Naive thymus-derived CD4-positive, alpha-beta T cell (primary cell): ENCODE data around the gene SCN2B. TPM values are rescaled to one million over a fixed set of nuclear protein-coding genes. Genes with fewer than 3 reads are reported as not detected.

ENCODE experiments used
- ATAC-seq: fragments of 150-1000 bp; cut with Tn5 transposase; 2 replicates; pipeline ENCODE4 v1.10.0; 2021; ENCODE audit warnings: mild to moderate bottlenecking, moderate library complexity
- CTCF ChIA-PET: fragments of 350-600 bp; sonication (Branson Sonifier 250); formaldehyde crosslinking; loops from one replicate; lab custom pipeline; 2021; ENCODE audit warnings: antibody characterized with exemption; lab: Charles Lee
- POLR2A ChIA-PET: fragments of 350-600 bp; sonication (Branson Sonifier 250); formaldehyde crosslinking; loops from one replicate; lab custom pipeline; 2021; ENCODE audit warnings: antibody characterized with exemption, inconsistent platforms; lab: Charles Lee
- DNase-seq, 9 donors: peaks; one replicate each; pipeline versions ENCODE4 v3.0.0 to v3.0.0-alpha.2; 2020 to 2022; ENCODE audit warnings: mixed read lengths in 1 of 9
- H3K27ac ChIP-seq: one replicate; pipeline ENCODE4 v1.7.0; 2013; ENCODE audit warnings: mild to moderate bottlenecking, low read depth, low read length, moderate library complexity
- H3K27me3 ChIP-seq, 2 donors: one replicate each; pipeline ENCODE4 v1.7.0; 2013; ENCODE audit warnings: low read length in 2 of 2, mild to moderate bottlenecking in 2 of 2, moderate library complexity in 2 of 2; ENCODE audit not compliant: control insufficient read depth in 2 of 2, insufficient read depth in 2 of 2
- H3K36me3 ChIP-seq, 3 experiments: 1 replicate in 2 of 3; 2 replicates in 1 of 3; pipeline ENCODE4 v1.7.0; 2013; ENCODE audit warnings: low read length in 3 of 3, mild to moderate bottlenecking in 3 of 3, moderate library complexity in 1 of 3; ENCODE audit not compliant: insufficient read depth in 3 of 3, control insufficient read depth in 2 of 3
- H3K4me1 ChIP-seq, 2 donors: one replicate each; pipeline ENCODE4 v1.7.0; 2013; ENCODE audit warnings: low read length in 2 of 2, mild to moderate bottlenecking in 2 of 2, moderate library complexity in 1 of 2; ENCODE audit not compliant: control insufficient read depth in 2 of 2, insufficient read depth in 2 of 2
- H3K4me3 ChIP-seq: 2 replicates; pipeline ENCODE4 v1.7.0; 2013; ENCODE audit warnings: mild to moderate bottlenecking, low read length
- H3K9me3 ChIP-seq, 3 experiments: 1 replicate in 2 of 3; 2 replicates in 1 of 3; pipeline ENCODE4 v1.7.0; 2013; ENCODE audit warnings: low read length in 3 of 3; ENCODE audit not compliant: control insufficient read depth in 2 of 3
- H3K27ac Mint-ChIP-seq, 9 donors: one replicate each; pipeline ENCODE4 v1.8.0; 2020 to 2022; ENCODE audit warnings: mixed read lengths in 9 of 9, mild to moderate bottlenecking in 8 of 9, moderate library complexity in 5 of 9, inconsistent platforms in 2 of 9
- H3K27me3 Mint-ChIP-seq, 5 donors: one replicate each; pipeline ENCODE4 v1.8.0; 2021 to 2022; ENCODE audit warnings: mixed read lengths in 5 of 5, mild to moderate bottlenecking in 1 of 5
- H3K36me3 Mint-ChIP-seq, 5 donors: one replicate each; pipeline ENCODE4 v1.8.0; 2020 to 2022; ENCODE audit warnings: mixed read lengths in 5 of 5, mild to moderate bottlenecking in 3 of 5, inconsistent platforms in 1 of 5
- H3K4me1 Mint-ChIP-seq, 7 donors: one replicate each; pipeline ENCODE4 v1.8.0; 2020 to 2022; ENCODE audit warnings: mixed read lengths in 7 of 7, mild to moderate bottlenecking in 3 of 7, inconsistent platforms in 1 of 7
- H3K4me3 Mint-ChIP-seq, 10 donors: one replicate each; pipeline ENCODE4 v1.8.0; 2020 to 2022; ENCODE audit warnings: mild to moderate bottlenecking in 10 of 10, mixed read lengths in 10 of 10, moderate library complexity in 6 of 10, inconsistent platforms in 2 of 10
- H3K9me3 Mint-ChIP-seq, 11 donors: one replicate each; pipeline ENCODE4 v1.8.0; 2020 to 2022; ENCODE audit warnings: mixed read lengths in 11 of 11, mild to moderate bottlenecking in 4 of 11, inconsistent platforms in 1 of 11, moderate library complexity in 1 of 11
- intact Hi-C, 2 donors: fragments of 100-400 bp; cut with micrococcal nuclease; formaldehyde crosslinking; loops; one replicate each; pipeline ENCODE4 v1.15.1; 2023
- polyA plus RNA-seq, 2 donors: library from polyadenylated mRNA; unstranded; fragments of 300-500 nt; fragmentation: Illumina TruSeq; gene quantifications; one replicate each; pipeline ENCODE4 v1.2.3, GENCODE V29; 2021
- total RNA-seq, 6 experiments: library from RNA in 5 of 6; stranded (reverse) in 5 of 6; gene quantifications; 1 replicate in 5 of 6; 2 replicates in 1 of 6; pipeline ENCODE4 v1.2.3 and lab custom pipeline; 2021 to 2026

Gene SCN2B
- total and polyA plus RNA-seq, 7 experiments from 2014 or later, result not detected

GRCh38 chr11:118135051-118135795 lies 41.2 kb downstream of the SCN2B start:
- no peaks in the 10 kb centered on the region for H3K36me3 Mint-ChIP-seq
- intact Hi-C loops, result no loop called here
- DNase-seq, result no peak
- Histone ChIP-seq H3K9me3 (no peaks in the 10 kb centered on the region), H3K36me3 (no peaks in the 10 kb centered on the region), H3K4me3 (no peak overlapping the region), H3K27ac (no peak overlapping the region), H3K4me1 (no peaks in the 10 kb centered on the region), H3K27me3 (no peaks in the 10 kb centered on the region)
- H3K9me3 Mint-ChIP-seq, result no peaks in the 10 kb centered on the region
- POLR2A ChIA-PET, result no interaction called here
- CTCF ChIA-PET, result no interaction called here
- no peaks in the 10 kb centered on the region for H3K4me1 Mint-ChIP-seq
- no peak overlapping the region for H3K4me3 Mint-ChIP-seq
- H3K27ac Mint-ChIP-seq, result peak overlapping the region in 1 of 9 donors; percentile 2
- no peak for ATAC-seq
- H3K27me3 Mint-ChIP-seq, result peaks cover 0 to 35% (median 15%) of the 10 kb centered on the region in 5 donors

GRCh38 chr11:118133816-118134215 lies 42.6 kb downstream of the SCN2B start:
- Mint-ChIP-seq H3K4me1 (no peaks in the 10 kb centered on the region), H3K27ac (no peak overlapping the region), H3K9me3 (no peaks in the 10 kb centered on the region), H3K36me3 (no peaks in the 10 kb centered on the region), H3K4me3 (no peak overlapping the region), H3K27me3 (peaks cover 0 to 36% (median 12%) of the 10 kb centered on the region in 5 donors)
- Histone ChIP-seq H3K9me3 (no peaks in the 10 kb centered on the region), H3K4me3 (no peak overlapping the region), H3K36me3 (no peaks in the 10 kb centered on the region), H3K4me1 (no peaks in the 10 kb centered on the region), H3K27ac (no peak overlapping the region), H3K27me3 (no peaks in the 10 kb centered on the region)
- DNase-seq, result no peak
- POLR2A ChIA-PET, result no interaction called here
- CTCF ChIA-PET, result no interaction called here
- ATAC-seq, result no peak
- intact Hi-C loops, result no loop called here

- no peak overlapping the region for H3K27ac Mint-ChIP-seq
- H3K4me3 Mint-ChIP-seq, result no peak overlapping the region
- no peaks in the 10 kb centered on the region for H3K9me3 Mint-ChIP-seq
- ATAC-seq, result no peak
- H3K4me1 Mint-ChIP-seq, result peaks cover 0 to 1% (median 0%) of the 10 kb centered on the region in 7 donors
- ChIA-PET POLR2A (no interaction called here), CTCF (interaction anchor here (0.9 kb wide), 1 partner anchor 12 kb away, joined by 4 read pairs; no protein-coding TSS in a partner anchor)
- H3K36me3 ChIP-seq, result no peaks in the 10 kb centered on the region
- no peaks in the 10 kb centered on the region for H3K9me3 ChIP-seq
- H3K27me3 ChIP-seq, result no peaks in the 10 kb centered on the region
- H3K27me3 Mint-ChIP-seq, result peaks cover 0 to 39% (median 12%) of the 10 kb centered on the region in 5 donors
- H3K4me3 ChIP-seq, result no peak overlapping the region
- intact Hi-C loops, result no loop called here
- H3K27ac ChIP-seq, result no peak overlapping the region
- DNase-seq, result no peak
- no peaks in the 10 kb centered on the region for H3K36me3 Mint-ChIP-seq
- H3K4me1 ChIP-seq, result no peaks in the 10 kb centered on the region
Measured at GRCh38 chr11:118132385-118133151, 43.9 kb downstream of the SCN2B start.

- no peaks in the 10 kb centered on the region for H3K4me1 ChIP-seq
- no peak overlapping the region for H3K27ac Mint-ChIP-seq
- no peaks in the 10 kb centered on the region for H3K27me3 ChIP-seq
- DNase-seq (no peak), ATAC-seq (no peak)
- intact Hi-C loops, result no loop called here
- no peaks in the 10 kb centered on the region for H3K36me3 ChIP-seq
- H3K9me3 ChIP-seq, result no peaks in the 10 kb centered on the region
- H3K36me3 Mint-ChIP-seq, result no peaks in the 10 kb centered on the region
- no peak overlapping the region for H3K4me3 ChIP-seq
- ChIA-PET CTCF (interaction anchor here (1.6 kb wide), 1 partner anchor 15 kb away, joined by 3 read pairs; no protein-coding TSS in a partner anchor), POLR2A (no interaction called here)
- H3K9me3 Mint-ChIP-seq, result no peaks in the 10 kb centered on the region
- H3K4me3 Mint-ChIP-seq, result peak overlapping the region in 1 of 10 donors; percentile 28
- H3K4me1 Mint-ChIP-seq, result peaks cover 0 to 2% (median 0%) of the 10 kb centered on the region in 7 donors
- H3K27me3 Mint-ChIP-seq, result peaks cover 0 to 33% (median 8%) of the 10 kb centered on the region in 5 donors
- H3K27ac ChIP-seq, result no peak overlapping the region
Measured at GRCh38 chr11:118129471-118130172, 46.8 kb downstream of the SCN2B start.

GRCh38 chr11:118128721-118129470 lies 47.5 kb downstream of the SCN2B start:
- no peaks in the 10 kb centered on the region for H3K9me3 Mint-ChIP-seq
- ChIA-PET POLR2A (no interaction called here), CTCF (interaction anchor here (1.6 kb wide), 1 partner anchor 16 kb away, joined by 3 read pairs; no protein-coding TSS in a partner anchor)
- H3K36me3 ChIP-seq, result no peaks in the 10 kb centered on the region
- H3K27ac Mint-ChIP-seq, result peak overlapping the region in 1 of 9 donors; percentile 72
- intact Hi-C loops, result no loop called here
- no peak overlapping the region for H3K4me3 ChIP-seq
- peaks cover 0 to 2% (median 0%) of the 10 kb centered on the region in 7 donors for H3K4me1 Mint-ChIP-seq
- no peak overlapping the region for H3K27ac ChIP-seq
- H3K27me3 ChIP-seq, result no peaks in the 10 kb centered on the region
- no peaks in the 10 kb centered on the region for H3K4me1 ChIP-seq
- DNase-seq (no peak), ATAC-seq (peak; percentile 42)
- H3K36me3 Mint-ChIP-seq, result no peaks in the 10 kb centered on the region
- peaks cover 0 to 26% (median under 1%) of the 10 kb centered on the region in 5 donors for H3K27me3 Mint-ChIP-seq
- H3K9me3 ChIP-seq, result no peaks in the 10 kb centered on the region
- H3K4me3 Mint-ChIP-seq, result no peak overlapping the region

- no peaks in the 10 kb centered on the region for H3K36me3 ChIP-seq
- H3K27me3 Mint-ChIP-seq, result peaks cover 0 to 24% (median 0%) of the 10 kb centered on the region in 5 donors
- no peak overlapping the region for H3K4me3 Mint-ChIP-seq
- H3K4me1 Mint-ChIP-seq, result peaks cover 0 to 2% (median 0%) of the 10 kb centered on the region in 7 donors
- CTCF ChIA-PET, result interaction anchor here (1.6 kb wide), 1 partner anchor 16 kb away, joined by 3 read pairs; no protein-coding TSS in a partner anchor
- DNase-seq, result no peak
- intact Hi-C loops, result no loop called here
- no peaks in the 10 kb centered on the region for H3K9me3 Mint-ChIP-seq
- no peaks in the 10 kb centered on the region for H3K27me3 ChIP-seq
- POLR2A ChIA-PET, result no interaction called here
- H3K4me3 ChIP-seq, result no peak overlapping the region
- ATAC-seq, result no peak
- no peaks in the 10 kb centered on the region for H3K4me1 ChIP-seq
- no peaks in the 10 kb centered on the region for H3K36me3 Mint-ChIP-seq
- H3K27ac Mint-ChIP-seq, result peak overlapping the region in 2 of 9 donors; percentile 51 to 72
- no peak overlapping the region for H3K27ac ChIP-seq
- no peaks in the 10 kb centered on the region for H3K9me3 ChIP-seq
Measured at GRCh38 chr11:118128310-118128709, 48.1 kb downstream of the SCN2B start.
